T-helper 2 cell treated with Interferon-gamma antibody and Interleukin-4, amounts not matched to agents 100 ng/mL and 5 ng/mL, for 36 hours (primary cell): Measurements from ENCODE around the gene C17orf100. TPM values are rescaled to one million over a fixed set of nuclear protein-coding genes. Genes with fewer than 3 reads are reported as not detected.

Experiments used
- intact Hi-C: fragments of 100-400 bp; cut with micrococcal nuclease; formaldehyde crosslinking; loops from one replicate; pipeline ENCODE4 v1.15.1; 2023
- total RNA-seq: library from RNA; stranded (reverse); gene quantifications from 2 replicates; pipeline ENCODE4 v1.2.3, GENCODE V29; 2022

C17orf100 gene
- total RNA-seq, 1 donor from 2014 or later = 1.6 TPM

GRCh38 chr17:6667516-6667915, 16.0 kb downstream of the C17orf100 start:
- intact Hi-C loops = loop anchor here (2.0 to 10.0 kb wide), 2 partner anchors 87 to 179 kb away; partner anchors contain the start of gene XAF1

- intact Hi-C loops = loop anchor here (10.0 kb wide), 1 partner anchor 87 kb away; the partner anchor contains the start of gene XAF1
Measured at GRCh38 chr17:6668219-6668618, 16.7 kb downstream of the C17orf100 start.

- intact Hi-C loops = loop anchor here (10.0 kb wide), 1 partner anchor 86 kb away; the partner anchor contains the start of gene XAF1
Measured at GRCh38 chr17:6668727-6669425, 17.3 kb downstream of the C17orf100 start.

DNA sequence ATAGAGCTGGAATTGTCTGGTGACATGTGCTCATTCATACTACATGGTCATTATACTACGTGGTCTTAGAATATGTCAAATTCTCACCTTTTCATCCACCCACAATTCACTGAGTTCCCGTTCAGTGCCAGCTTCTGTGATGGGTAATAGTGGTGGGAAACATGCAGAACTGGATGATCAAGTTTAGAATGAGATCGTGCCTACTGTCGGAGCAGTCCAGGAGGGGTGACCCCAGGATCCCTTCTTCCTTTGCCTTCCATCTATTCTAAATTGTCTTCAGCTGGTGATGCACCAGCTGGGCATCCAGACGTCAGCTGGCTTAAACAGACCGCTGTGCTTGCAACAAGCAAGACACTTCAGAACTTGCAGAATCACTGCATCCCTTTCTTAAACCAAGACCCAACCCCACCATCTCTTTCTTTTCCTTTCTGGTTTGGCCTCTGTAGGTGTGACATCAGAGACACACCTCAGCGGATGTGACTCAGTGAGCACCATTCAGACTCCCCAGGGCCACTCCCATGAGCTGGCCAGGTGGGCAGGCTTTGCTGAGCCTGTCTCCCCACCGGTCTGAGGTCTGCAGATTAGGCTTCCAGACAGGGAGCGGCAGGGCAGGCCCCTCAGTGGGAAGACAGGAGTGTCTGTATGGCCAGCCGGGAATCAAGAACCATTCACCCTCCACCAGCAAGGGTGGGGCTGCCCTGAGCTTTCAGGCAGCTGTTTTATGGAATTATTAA, 18.1 kb downstream of the C17orf100 start:
- intact Hi-C loops = loop anchor here (10.0 kb wide), 1 partner anchor 85 kb away; the partner anchor contains the start of gene XAF1

DNA sequence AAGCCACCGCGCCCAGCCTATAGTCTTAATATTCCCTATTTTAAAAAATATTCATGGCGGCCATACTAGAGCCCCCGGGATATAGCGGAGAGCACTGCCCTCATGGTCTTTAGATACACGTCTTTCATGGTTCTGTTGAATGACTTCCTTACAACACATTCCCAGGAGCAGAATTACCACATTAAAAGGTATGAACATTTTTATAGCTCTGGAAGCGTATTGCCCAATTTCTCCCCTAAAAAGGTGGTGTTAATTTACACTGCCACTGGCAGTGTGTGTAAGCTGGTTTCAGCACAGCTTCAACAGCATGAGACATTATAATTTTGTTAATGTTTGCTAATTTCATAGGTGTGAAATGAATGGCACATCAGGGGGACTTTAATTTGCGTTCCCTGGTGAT, 19.0 kb downstream of the C17orf100 start:
- intact Hi-C loops = no loop called here

DNA sequence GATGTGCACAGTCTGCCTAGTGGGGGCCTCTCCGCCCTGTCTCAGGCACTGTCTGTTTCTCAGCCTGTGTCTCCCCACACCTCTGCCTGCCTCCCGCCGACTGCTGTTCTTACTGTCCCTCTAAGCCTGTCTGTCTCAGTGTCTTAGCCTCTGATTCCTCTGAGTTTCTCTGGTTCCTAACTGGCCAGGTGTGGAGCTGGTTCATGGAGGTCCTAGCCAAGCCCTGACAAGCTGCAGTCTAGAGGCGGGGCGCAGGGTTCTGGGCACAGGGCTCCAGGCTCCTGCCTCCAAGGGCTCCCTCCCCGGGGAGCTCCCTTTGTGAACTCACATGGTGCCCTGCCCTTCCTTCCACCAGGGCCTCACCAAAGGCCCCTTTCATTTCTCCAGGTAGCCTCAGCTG, 19.4 kb downstream of the C17orf100 start:
- intact Hi-C loops = no loop called here

DNA sequence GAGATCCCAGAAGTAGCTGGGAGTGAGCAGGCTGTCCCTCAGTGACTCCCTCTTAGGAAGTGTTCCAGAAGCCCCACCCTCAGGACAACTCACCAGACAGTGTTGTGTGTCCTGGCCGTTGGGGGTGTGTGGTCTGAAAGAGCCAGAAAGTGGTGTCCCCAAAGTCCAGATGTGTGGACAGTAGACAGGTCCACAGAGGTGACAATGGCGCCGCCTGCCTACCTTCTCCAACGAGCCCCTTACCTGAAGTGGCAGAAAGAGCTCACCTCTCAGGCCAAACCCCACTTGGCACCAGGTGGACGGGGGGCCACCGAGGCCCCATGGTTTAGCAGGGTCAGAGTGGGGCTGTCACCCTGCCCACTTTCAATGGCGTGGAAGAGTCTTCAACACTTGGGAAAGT, 19.9 kb downstream of the C17orf100 start:
- intact Hi-C loops = no loop called here

DNA sequence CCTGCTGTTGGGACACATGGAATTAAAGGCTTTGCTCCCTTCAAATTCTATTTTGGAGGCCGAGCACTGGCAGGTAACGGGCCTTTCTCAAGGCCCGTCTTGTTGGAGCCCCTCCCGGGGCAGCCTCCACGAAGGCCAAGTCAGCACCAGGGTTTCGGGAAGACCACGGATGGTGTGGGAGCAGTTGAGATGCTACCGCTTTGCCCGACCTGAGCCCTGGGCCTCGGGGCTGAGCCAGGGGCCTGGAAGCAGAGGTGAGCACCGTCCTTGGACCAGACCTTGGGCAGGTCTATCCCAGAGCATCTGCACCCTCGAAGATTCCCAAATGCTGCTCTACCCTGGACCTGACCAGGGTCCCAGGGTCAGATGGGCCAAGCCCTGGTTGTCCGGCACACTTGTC, 23.0 kb downstream of the C17orf100 start:
- intact Hi-C loops = no loop called here

DNA sequence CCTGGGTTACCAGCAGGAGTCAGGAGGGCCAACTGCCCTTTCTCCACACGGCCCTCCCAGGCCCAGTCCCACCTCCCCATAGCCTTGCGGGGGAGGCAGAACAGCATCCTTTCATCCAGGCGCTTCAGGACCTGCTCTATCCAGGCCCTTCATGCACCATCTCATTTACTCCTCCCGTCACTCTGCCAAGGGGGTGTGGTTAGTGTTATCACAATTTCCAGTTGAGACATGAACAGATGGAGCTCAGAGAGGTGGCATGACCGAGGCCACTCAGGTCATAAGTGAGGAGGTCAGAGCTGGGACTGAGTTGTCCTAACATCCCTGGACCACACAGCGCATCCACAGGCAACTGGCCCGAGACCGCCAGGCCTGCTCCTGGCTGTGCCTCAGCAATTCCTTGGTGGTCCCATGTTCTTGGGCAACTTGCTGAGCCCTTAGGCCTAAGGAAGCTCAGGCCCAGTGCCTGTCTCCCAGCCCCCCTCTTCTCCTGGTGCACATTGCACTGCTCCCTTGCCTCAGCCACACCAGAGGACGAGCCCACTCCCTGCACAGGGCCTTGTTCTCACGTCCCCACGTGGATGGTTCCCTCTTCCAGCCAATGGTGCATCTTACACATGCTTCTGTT, 23.8 kb downstream of the C17orf100 start:
- intact Hi-C loops = no loop called here

- intact Hi-C loops = no loop called here
Measured at GRCh38 chr17:6676802-6677157, 25.2 kb downstream of the C17orf100 start.

DNA sequence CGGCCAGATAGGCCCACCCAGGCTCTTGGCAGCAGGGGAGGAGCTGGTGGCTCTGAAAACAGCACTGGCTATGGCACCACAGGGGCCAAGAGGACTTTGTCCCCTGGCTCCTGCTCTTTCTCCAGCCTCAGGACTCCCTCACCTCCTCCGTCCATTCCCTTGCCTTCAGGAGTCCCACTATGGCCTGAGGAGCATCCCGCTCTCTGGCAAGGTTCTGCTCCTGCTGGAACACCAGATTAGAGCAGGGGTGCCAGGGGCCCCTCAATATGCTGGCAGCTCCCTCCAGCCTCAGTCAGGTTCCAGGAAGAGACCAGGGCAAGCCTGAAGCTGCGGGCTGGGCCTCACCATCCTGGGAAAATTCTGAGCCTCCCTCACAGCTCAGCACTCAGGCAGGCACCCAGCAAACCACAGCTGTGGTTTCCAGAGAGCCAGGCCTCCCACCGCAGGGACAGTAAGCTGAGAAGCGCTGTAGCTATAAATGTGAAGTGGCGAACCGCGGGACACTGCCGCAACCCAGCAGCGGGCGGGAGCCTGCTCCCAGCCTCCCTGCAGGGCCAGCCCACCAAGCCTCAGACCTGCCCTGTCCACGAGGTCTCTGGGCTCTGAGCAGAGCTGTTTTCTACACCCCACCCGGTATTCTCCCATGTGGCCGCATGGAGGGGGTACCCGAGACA, 25.7 kb downstream of the C17orf100 start:
- intact Hi-C loops = no loop called here

DNA sequence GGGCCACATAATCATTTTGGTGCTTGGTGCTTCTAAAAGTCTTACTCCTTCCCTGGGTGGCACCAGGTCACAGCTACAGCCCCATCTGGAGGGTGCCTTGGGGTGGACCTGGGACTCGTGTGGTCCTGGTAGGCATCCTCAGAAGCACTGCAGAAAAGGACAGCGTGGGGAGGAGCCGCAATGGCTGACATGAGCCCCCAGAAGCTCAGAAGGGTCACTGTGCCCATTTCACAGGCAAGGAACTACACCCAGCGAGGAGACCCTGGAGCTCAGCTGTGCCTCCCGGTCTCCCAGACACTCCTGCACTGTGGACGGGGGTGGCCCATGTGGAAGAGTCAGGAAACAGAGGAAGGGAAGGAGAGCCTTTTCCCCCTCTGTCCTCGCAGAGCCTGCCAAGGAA, 26.4 kb downstream of the C17orf100 start:
- intact Hi-C loops = no loop called here

DNA sequence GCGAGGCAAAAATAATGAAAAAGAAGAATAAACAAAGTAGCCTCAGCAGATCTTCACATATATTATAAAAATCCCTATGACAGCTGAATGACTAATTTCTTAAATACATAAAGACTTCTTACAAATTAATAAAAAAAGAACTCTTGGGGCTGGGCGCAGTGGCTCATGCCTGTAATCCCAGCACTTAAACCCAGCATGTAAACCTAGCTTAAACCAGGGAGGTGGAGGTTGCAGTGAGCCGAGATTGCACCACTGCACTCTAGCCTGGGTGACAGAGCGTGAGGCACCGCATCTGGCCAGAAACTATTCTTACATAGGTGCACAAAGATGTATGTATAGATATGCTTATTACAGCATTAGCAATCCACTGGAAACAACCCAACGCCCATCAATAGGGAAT, 27.7 kb downstream of the C17orf100 start:
- intact Hi-C loops = no loop called here

DNA sequence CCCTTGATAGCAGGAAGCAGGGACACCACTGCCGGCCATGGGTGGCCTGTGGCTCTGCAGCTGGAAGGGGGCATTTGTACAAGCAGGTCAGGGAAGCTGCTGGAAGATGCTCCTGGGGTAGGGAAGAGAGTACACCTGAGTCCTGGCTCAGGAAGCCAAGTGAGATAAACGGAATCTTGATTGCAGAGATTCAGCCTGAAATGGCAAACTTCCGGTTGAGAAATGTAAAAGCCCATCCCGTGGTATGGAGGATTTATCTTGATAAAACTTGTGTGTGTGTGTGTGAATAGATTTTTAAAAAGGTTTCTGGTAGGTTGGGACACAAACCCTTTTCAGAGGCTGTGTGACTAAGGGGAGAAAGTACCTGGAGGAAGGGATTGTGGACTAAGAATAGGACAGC, 29.6 kb downstream of the C17orf100 start:
- intact Hi-C loops = no loop called here

DNA sequence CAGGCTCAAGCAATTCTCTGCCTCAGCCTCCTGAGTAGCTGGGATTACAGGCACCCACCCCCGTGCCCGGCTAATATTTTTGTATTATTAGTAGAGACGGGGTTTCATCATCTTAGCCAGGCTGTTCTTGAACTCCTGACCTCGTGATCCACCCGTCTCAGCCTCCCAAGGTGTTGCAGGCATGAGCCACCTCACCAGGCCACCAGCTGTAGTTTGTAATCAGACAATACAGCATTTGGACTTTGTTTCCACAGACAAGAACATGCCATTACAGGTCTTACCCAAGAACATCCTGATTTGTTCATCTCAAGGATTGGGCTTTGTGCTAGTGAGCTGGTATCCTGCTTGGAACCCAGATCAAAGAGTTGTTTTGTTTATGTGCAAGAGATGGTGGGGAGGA, 30.1 kb downstream of the C17orf100 start:
- intact Hi-C loops = no loop called here

GRCh38 chr17:6682339-6682738, 30.8 kb downstream of the C17orf100 start:
- intact Hi-C loops = no loop called here

DNA sequence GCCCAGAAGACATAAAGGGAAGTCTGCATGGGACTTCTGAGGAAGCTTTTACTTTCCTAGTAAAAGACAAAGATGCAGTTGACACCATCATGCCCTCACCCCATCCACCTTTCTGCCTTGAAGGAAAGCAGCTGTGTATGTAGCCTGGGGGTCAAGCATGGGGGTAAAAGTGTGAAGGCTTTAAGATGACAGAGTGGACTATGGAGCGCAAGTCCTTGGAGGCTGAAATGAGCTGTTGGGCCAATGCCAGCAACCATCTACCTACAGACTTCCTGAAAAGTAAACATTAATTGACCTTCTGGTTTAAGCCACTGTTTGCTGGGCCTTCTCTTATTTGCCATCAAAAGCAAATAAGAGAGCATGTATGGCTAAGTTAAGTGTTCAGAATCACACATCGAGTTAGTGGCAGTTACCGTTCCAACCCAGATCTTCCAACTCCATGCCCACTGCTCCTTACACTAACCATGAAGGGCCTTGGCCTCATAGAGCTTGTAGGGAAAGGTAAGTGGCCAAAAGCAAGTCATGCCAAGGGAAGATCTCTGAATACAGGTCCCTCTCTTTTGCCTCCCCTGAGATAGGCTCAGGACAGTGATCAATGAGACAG, 31.6 kb downstream of the C17orf100 start:
- intact Hi-C loops = no loop called here

DNA sequence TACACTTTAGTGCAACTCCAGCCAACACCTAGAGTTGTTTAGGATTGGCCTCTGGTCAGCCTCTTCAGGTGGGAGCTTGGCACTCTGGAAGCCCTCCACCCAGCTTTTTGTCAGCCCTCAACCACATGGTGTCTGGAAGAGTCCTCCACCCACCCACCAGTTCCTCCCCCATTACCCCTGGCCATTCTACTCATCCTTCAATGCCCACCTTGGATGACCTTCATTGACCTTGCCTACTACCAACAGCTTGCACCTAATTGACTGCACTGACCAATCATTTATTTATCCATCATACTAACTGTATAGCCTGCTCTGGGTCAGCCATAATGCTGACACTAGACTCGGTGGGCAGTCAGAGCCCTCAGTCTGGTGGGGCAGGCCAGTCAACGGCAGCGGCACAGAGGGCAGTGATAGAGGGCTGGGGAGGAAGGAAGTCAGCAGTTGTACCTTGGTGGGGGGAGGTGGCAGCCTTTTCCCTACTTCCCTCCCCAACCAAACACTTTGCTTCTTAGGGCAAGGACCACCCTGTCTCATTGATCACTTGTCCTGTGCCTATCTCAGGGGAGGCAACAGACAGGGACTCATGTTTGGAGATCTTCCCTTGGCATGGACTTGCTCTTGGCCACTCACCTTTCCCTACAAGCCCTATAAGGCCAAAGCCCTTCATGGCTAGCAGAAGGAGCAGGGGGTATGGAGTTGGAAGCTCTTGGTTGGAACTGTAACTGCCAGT, 32.3 kb downstream of the C17orf100 start:
- intact Hi-C loops = no loop called here

DNA sequence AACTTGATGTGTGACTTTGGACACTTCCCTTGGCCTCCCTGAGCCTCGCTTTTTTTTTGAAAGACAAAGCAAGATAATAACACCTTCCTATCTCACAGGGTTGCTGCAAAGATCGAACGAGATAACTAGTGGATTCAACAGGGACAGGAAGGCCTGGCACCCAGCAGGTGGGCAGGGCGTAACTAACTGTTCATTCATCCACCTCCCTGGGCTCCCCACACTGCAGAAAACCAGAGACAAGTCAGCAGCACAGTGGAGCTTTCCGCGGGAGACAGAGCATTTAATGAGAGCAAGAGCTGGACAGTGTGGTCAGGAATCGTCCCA, 32.9 kb downstream of the C17orf100 start:
- intact Hi-C loops = no loop called here

DNA sequence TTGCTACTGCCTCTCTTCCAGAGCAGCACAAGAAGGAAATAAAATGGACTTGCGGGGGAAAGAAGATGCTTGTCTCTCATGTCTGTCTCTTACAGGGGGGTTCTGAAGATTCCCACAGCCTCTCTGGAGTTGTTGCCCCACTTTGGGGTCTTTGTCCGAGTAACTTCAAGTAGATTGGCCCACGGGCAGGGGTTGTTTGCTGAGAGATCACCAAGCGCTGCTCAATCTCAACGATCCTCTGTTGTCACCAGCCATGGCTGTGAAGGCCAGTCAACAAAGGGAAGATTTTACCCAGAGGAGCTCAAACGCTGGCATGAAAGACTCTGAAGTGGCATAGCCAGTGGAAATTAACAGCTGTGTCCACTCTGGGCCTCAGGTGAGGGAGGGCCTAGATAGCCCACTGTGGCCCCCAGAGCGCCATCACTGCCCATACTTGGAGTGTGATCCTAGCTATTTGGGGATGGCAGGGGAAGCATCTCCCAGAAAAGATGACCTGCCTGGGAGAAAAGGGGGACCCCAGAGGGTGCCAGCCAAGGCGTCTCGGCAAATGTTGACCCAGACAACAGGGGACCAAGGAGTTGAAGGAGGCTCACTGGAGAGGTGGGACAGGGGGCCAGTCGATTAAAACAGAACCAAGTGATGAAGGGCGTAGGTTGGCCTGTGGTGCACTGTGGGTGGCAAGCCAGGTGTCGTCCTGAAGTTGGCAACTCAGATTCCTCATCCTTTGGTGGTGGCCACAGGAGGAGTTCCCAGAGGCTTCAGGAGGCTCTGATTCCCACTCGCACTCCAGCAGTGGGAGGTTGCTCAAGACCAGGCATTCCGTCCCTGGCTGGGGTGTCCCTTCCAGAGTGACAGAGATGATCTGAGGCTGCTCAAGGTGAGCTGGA, 33.6 kb downstream of the C17orf100 start:
- intact Hi-C loops = no loop called here
